Measurements from ENCODE around the gene LRRC59. TPM values are rescaled to one million over a fixed set of nuclear protein-coding genes. Genes with fewer than 3 reads are reported as not detected.

Gene LRRC59
- total and polyA plus RNA-seq, 2 of the 13 experiments (the other 11 are each of a cell fraction or from before 2014, with no cell fraction given), result 87.3 to 222 TPM

DNA sequence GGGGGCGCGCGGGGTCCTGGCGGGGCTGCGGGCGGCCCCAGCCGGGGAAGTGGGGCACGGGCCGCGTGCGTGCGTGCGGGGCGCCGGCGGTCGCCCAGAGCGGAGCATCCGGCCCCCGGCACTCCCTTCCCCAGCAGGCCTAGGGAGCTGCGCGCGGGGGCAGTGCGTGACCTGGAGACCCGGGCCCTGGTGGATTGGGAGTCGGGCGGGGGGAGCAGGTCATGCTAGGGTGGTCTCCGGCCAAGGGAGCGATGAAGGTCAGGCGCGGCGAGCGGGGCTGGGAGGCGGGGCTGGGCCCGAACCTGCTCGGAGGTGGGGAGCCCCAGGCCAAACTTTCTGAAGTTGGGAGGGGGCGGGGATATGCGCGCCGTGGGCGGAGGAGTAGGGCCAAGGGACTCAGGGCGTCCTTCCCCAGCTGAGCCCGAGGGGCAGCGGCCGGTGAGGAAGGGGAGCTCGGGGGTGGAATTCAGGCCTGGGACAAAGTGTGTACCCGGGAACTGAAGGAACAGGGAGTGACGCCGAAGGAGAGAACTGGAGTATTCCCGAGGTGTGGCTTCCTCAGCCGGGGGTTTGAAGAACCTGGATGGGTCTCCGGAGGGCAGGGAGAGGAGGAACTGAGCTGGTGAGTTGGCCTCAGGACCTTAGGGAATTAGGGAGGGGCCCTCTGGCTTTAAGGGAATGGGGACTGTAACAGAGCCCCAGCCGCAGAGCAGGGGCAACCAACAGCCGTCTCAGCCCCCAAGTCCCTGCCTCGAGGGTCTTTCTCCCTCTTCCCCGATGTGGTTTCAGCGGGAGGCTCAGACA, 50.8 kb downstream of the LRRC59 start (continued):
- no peak for TF ChIP-seq CCAR2 (optimal IDR thresholded peaks at IDR 0.05; ENCODE audit: low read depth, low read length)
- TF ChIP-seq HNF4A (CRISPR knock-in tag; IDR thresholded peaks at IDR 0.05), result 0 out of 2 replicates have a peak, but pooled peaks have one; percentile 6
- no peak for TF ChIP-seq ZNF567 (CRISPR knock-in tag; IDR thresholded peaks at IDR 0.05; ENCODE audit: borderline replicate concordance)
- TF ChIP-seq RELA (CRISPR knock-in tag; IDR thresholded peaks at IDR 0.05), result no peak
- no peak for TF ChIP-seq ZNF230 (CRISPR knock-in tag; IDR thresholded peaks at IDR 0.05)
- peak; percentile 79 for TF ChIP-seq KLF6 (CRISPR knock-in tag; IDR thresholded peaks at IDR 0.05)
- TF ChIP-seq RFXAP (CRISPR knock-in tag; IDR thresholded peaks at IDR 0.05; ENCODE audit: borderline replicate concordance), result 0 out of 2 replicates have a peak, but pooled peaks have one; percentile 1
- TF ChIP-seq ZNF468 (CRISPR knock-in tag; IDR thresholded peaks at IDR 0.05), result no peak; the same call in 1 of the 2 replicates
- TF ChIP-seq, protein P1, sequence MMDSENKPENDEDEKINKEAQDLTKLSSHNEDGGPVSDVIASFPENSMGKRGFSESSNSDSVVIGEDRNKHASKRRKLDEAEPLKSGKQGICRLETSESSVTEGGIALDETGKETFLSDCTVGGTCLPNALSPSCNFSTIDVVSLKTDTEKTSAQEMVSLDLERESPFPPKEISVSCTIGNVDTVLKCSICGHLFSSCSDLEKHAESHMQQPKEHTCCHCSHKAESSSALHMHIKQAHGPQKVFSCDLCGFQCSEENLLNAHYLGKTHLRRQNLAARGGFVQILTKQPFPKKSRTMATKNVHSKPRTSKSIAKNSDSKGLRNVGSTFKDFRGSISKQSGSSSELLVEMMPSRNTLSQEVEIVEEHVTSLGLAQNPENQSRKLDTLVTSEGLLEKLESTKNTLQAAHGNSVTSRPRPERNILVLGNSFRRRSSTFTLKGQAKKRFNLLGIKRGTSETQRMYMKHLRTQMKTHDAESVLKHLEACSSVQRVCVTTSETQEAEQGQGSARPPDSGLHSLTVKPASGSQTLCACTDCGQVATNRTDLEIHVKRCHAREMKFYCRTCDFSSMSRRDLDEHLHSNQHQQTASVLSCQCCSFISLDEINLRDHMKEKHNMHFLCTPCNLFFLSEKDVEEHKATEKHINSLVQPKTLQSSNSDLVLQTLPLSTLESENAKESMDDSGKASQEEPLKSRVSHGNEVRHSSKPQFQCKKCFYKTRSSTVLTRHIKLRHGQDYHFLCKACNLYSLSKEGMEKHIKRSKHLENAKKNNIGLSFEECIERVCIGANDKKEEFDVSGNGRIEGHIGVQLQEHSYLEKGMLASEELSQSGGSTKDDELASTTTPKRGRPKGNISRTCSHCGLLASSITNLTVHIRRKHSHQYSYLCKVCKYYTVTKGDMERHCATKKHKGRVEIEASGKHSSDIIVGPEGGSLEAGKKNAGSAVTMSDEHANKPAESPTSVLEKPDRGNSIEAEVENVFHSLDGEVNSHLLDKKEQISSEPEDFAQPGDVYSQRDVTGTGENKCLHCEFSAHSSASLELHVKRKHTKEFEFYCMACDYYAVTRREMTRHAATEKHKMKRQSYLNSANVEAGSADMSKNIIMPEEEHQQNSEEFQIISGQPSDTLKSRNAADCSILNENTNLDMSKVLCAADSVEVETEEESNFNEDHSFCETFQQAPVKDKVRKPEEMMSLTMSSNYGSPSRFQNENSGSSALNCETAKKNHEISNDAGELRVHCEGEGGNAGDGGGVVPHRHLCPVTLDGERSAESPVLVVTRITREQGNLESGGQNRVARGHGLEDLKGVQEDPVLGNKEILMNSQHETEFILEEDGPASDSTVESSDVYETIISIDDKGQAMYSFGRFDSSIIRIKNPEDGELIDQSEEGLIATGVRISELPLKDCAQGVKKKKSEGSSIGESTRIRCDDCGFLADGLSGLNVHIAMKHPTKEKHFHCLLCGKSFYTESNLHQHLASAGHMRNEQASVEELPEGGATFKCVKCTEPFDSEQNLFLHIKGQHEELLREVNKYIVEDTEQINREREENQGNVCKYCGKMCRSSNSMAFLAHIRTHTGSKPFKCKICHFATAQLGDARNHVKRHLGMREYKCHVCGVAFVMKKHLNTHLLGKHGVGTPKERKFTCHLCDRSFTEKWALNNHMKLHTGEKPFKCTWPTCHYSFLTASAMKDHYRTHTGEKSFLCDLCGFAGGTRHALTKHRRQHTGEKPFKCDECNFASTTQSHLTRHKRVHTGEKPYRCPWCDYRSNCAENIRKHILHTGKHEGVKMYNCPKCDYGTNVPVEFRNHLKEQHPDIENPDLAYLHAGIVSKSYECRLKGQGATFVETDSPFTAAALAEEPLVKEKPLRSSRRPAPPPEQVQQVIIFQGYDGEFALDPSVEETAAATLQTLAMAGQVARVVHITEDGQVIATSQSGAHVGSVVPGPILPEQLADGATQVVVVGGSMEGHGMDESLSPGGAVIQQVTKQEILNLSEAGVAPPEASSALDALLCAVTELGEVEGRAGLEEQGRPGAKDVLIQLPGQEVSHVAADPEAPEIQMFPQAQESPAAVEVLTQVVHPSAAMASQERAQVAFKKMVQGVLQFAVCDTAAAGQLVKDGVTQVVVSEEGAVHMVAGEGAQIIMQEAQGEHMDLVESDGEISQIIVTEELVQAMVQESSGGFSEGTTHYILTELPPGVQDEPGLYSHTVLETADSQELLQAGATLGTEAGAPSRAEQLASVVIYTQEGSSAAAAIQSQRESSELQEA (CRISPR knock-in tag; IDR thresholded peaks at IDR 0.05; ENCODE audit: not compliant biosample characterization), result no peak
- TF ChIP-seq CBX2 (IDR thresholded peaks at IDR 0.05; ENCODE audit: low read depth, low read length), result no peak
- TF ChIP-seq CBX2 (CRISPR knock-in tag; IDR thresholded peaks at IDR 0.05; ENCODE audit: low read depth), result no peak
- peak; percentile 40; the same call in 1 of the 2 replicates for TF ChIP-seq NFKB2 (CRISPR knock-in tag; IDR thresholded peaks at IDR 0.05; ENCODE audit: borderline replicate concordance)
- TF ChIP-seq ZFY (CRISPR knock-in tag; IDR thresholded peaks at IDR 0.05), result peak; percentile 80
- peak; percentile 34; the same call in 1 of the 2 replicates for TF ChIP-seq PITX1 (CRISPR knock-in tag; IDR thresholded peaks at IDR 0.05)
- TF ChIP-seq, protein P2, sequence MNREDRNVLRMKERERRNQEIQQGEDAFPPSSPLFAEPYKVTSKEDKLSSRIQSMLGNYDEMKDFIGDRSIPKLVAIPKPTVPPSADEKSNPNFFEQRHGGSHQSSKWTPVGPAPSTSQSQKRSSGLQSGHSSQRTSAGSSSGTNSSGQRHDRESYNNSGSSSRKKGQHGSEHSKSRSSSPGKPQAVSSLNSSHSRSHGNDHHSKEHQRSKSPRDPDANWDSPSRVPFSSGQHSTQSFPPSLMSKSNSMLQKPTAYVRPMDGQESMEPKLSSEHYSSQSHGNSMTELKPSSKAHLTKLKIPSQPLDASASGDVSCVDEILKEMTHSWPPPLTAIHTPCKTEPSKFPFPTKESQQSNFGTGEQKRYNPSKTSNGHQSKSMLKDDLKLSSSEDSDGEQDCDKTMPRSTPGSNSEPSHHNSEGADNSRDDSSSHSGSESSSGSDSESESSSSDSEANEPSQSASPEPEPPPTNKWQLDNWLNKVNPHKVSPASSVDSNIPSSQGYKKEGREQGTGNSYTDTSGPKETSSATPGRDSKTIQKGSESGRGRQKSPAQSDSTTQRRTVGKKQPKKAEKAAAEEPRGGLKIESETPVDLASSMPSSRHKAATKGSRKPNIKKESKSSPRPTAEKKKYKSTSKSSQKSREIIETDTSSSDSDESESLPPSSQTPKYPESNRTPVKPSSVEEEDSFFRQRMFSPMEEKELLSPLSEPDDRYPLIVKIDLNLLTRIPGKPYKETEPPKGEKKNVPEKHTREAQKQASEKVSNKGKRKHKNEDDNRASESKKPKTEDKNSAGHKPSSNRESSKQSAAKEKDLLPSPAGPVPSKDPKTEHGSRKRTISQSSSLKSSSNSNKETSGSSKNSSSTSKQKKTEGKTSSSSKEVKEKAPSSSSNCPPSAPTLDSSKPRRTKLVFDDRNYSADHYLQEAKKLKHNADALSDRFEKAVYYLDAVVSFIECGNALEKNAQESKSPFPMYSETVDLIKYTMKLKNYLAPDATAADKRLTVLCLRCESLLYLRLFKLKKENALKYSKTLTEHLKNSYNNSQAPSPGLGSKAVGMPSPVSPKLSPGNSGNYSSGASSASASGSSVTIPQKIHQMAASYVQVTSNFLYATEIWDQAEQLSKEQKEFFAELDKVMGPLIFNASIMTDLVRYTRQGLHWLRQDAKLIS (CRISPR knock-in tag; IDR thresholded peaks at IDR 0.05), result no peak
- no peak for TF ChIP-seq ZNF350 (CRISPR knock-in tag; IDR thresholded peaks at IDR 0.05; ENCODE audit: borderline replicate concordance, low read depth)

All from HepG2 (cell line).